ENCODE results near the gene CYTH1. TPM values are rescaled to one million over a fixed set of nuclear protein-coding genes. Genes with fewer than 3 reads are reported as not detected.
A peak's percentile ranks its signal among the peaks of the same experiment; 100 is the strongest.

The CYTH1 gene
- total RNA-seq, 1 donor from 2014 or later, result 82.2 TPM

- DNase-seq, result no peak
Measured at GRCh38 chr17:78804777-78805176, 22.7 kb upstream of the CYTH1 start.

- DNase-seq, result no peak
Measured at GRCh38 chr17:78803186-78803845, 21.2 kb upstream of the CYTH1 start.

GRCh38 chr17:78802459-78802858 lies 20.4 kb upstream of the CYTH1 start:
- DNase-seq, result no peak

- no peak for DNase-seq
Measured at GRCh38 chr17:78802008-78802407, 19.9 kb upstream of the CYTH1 start.

GRCh38 chr17:78800132-78800931 lies 18.3 kb upstream of the CYTH1 start:
- DNase-seq, result no peak

- no peak for DNase-seq
Measured at GRCh38 chr17:78798695-78799559, 16.9 kb upstream of the CYTH1 start.

- peak; percentile 34 for DNase-seq
Measured at GRCh38 chr17:78797691-78798585, 15.9 kb upstream of the CYTH1 start.

- no peak for DNase-seq
Measured at GRCh38 chr17:78797213-78797612, 15.1 kb upstream of the CYTH1 start.

GRCh38 chr17:78796517-78796900 lies 14.4 kb upstream of the CYTH1 start:
- DNase-seq, result no peak

GRCh38 chr17:78795861-78796516 lies 13.9 kb upstream of the CYTH1 start:
- no peak for DNase-seq

- DNase-seq, result no peak
Measured at GRCh38 chr17:78794864-78795640, 13.0 kb upstream of the CYTH1 start.

GRCh38 chr17:78794399-78794798 lies 12.3 kb upstream of the CYTH1 start:
- no peak for DNase-seq

GRCh38 chr17:78793968-78794367 lies 11.9 kb upstream of the CYTH1 start:
- DNase-seq, result no peak

GRCh38 chr17:78793415-78793814 lies 11.3 kb upstream of the CYTH1 start:
- DNase-seq, result no peak

GRCh38 chr17:78791840-78792709 lies 10.0 kb upstream of the CYTH1 start:
- no peak for DNase-seq

- DNase-seq, result no peak
Measured at GRCh38 chr17:78790552-78790951, 8.5 kb upstream of the CYTH1 start.

- DNase-seq, result no peak
Measured at GRCh38 chr17:78789663-78790181, 7.6 kb upstream of the CYTH1 start.

- DNase-seq, result no peak
Measured at GRCh38 chr17:78789149-78789662, 7.1 kb upstream of the CYTH1 start.

GRCh38 chr17:78788451-78788850 lies 6.4 kb upstream of the CYTH1 start:
- DNase-seq, result no peak
